C4-2B (cell line): ENCODE data around the gene PPCDC.

Experiments used
- H3K27ac ChIP-seq: fragments of 450-650 bp; 2 replicates; pipeline ENCODE4 v1.5.1; 2017
- CTCF ChIP-seq: fragments of 450-650 bp; conservative IDR thresholded peaks from 2 replicates; pipeline ENCODE4 v1.5.1; 2017; ENCODE audit warnings: mild to moderate bottlenecking
- ZFX ChIP-seq: fragments of 450-650 bp; IDR thresholded peaks from 2 replicates; pipeline ENCODE4 v1.6.1; 2017

The PPCDC gene

GRCh38 chr15:75025548-75026260 lies 2.3 kb downstream of the PPCDC start:
- no peak for TF ChIP-seq ZFX
- TF ChIP-seq CTCF = no peak
- H3K27ac ChIP-seq = peak overlapping the region; percentile 93

- no peak for TF ChIP-seq CTCF
- no peak for TF ChIP-seq ZFX
- no peak overlapping the region for H3K27ac ChIP-seq
Measured at GRCh38 chr15:75027551-75027950, 4.2 kb downstream of the PPCDC start.

GRCh38 chr15:75028991-75029377 lies 5.6 kb downstream of the PPCDC start:
- H3K27ac ChIP-seq = no peak overlapping the region
- TF ChIP-seq CTCF (no peak), ZFX (no peak)

- peak overlapping the region; percentile 50 for H3K27ac ChIP-seq
- TF ChIP-seq CTCF (peak; percentile 93), ZFX (no peak; the same call in 1 of the 2 replicates)
Measured at GRCh38 chr15:75029378-75030022, 6.1 kb downstream of the PPCDC start.

GRCh38 chr15:75030023-75030413 lies 6.6 kb downstream of the PPCDC start:
- TF ChIP-seq ZFX = no peak

GRCh38 chr15:75030424-75030823 lies 7.0 kb downstream of the PPCDC start:
- TF ChIP-seq ZFX (no peak), CTCF (no peak)
- H3K27ac ChIP-seq = peak overlapping the region; percentile 50

More at GRCh38 chr15:75030023-75030413, 6.6 kb downstream of the PPCDC start:
- peak overlapping the region; percentile 50 for H3K27ac ChIP-seq

- TF ChIP-seq ZFX (no peak), CTCF (no peak)
- no peak overlapping the region for H3K27ac ChIP-seq
Measured at GRCh38 chr15:75031848-75032247, 8.5 kb downstream of the PPCDC start.

- TF ChIP-seq CTCF (no peak), ZFX (no peak)
- H3K27ac ChIP-seq = no peak overlapping the region
Measured at GRCh38 chr15:75032395-75032794, 9.0 kb downstream of the PPCDC start.
